Measurements from ENCODE around the gene CYP4F2.
A peak's percentile ranks its signal among the peaks of the same experiment; 100 is the strongest.
"Not testable (repeated sequence)": the region's sequence is repeated elsewhere in the genome, so short reads cannot be mapped to it uniquely, and the experiment has no call there.

Gene CYP4F2

GRCh38 chr19:15843203-15843893 lies 54.5 kb downstream of the CYP4F2 start:
- no peak for ATAC-seq

- ATAC-seq: no peak
These were observed 55.9 kb downstream of the CYP4F2 start for GRCh38 chr19:15841875-15842569.

- no peak for ATAC-seq
These were observed 57.0 kb downstream of the CYP4F2 start for GRCh38 chr19:15840833-15841232.

GRCh38 chr19:15839888-15840287 lies 58.0 kb downstream of the CYP4F2 start:
- not testable (repeated sequence) for ATAC-seq

- no peak for ATAC-seq
These were observed 59.5 kb downstream of the CYP4F2 start for GRCh38 chr19:15838351-15838750.

- ATAC-seq: no peak
These were observed 60.6 kb downstream of the CYP4F2 start for GRCh38 chr19:15837221-15837731.

GRCh38 chr19:15836330-15837220 lies 61.3 kb downstream of the CYP4F2 start:
- ATAC-seq: peak; percentile 95

GRCh38 chr19:15835565-15836329 lies 62.1 kb downstream of the CYP4F2 start:
- ATAC-seq: peak; percentile 5 to 15

GRCh38 chr19:15834232-15834631 lies 63.6 kb downstream of the CYP4F2 start:
- ATAC-seq: not testable (repeated sequence)

GRCh38 chr19:15831626-15832025 lies 66.2 kb downstream of the CYP4F2 start:
- no peak for ATAC-seq

- ATAC-seq: no peak
These were observed 68.1 kb downstream of the CYP4F2 start for GRCh38 chr19:15829786-15830185.

- ATAC-seq: no peak
These were observed 68.6 kb downstream of the CYP4F2 start for GRCh38 chr19:15829306-15829698.

GRCh38 chr19:15828611-15829305 lies 69.1 kb downstream of the CYP4F2 start:
- ATAC-seq: not testable (repeated sequence)

- ATAC-seq: no peak
These were observed 69.7 kb downstream of the CYP4F2 start for GRCh38 chr19:15828121-15828610.
